Dendritic cell treated with granulocyte-macrophage colony-stimulating factor and Interleukin-4, amounts not matched to agents 40 ng/mL and 50 ng/mL, for 4 days (primary cell): ENCODE data around the gene RAB11FIP4.

ENCODE experiments used
- H3K27ac Mint-ChIP-seq: one replicate; pipeline ENCODE4 v1.8.0; 2022; ENCODE audit warnings: mild to moderate bottlenecking, mixed read lengths
- H3K27me3 Mint-ChIP-seq: one replicate; pipeline ENCODE4 v1.8.0; 2022; ENCODE audit warnings: mild to moderate bottlenecking, mixed read lengths
- H3K36me3 Mint-ChIP-seq: one replicate; pipeline ENCODE4 v1.8.0; 2022; ENCODE audit warnings: low read depth, mixed read lengths
- H3K4me1 Mint-ChIP-seq: one replicate; pipeline ENCODE4 v1.8.0; 2022; ENCODE audit warnings: low read depth, mixed read lengths
- H3K4me3 Mint-ChIP-seq: one replicate; pipeline ENCODE4 v1.8.0; 2022; ENCODE audit warnings: mild to moderate bottlenecking, moderate library complexity, mixed read lengths
- H3K9me3 Mint-ChIP-seq: one replicate; pipeline ENCODE4 v1.8.0; 2022; ENCODE audit warnings: mixed read lengths
- intact Hi-C: fragments of 100-400 bp; cut with micrococcal nuclease; formaldehyde crosslinking; loops from one replicate; pipeline ENCODE4 v1.15.0; 2022

The RAB11FIP4 gene

GRCh38 chr17:31405890-31406371 lies 14.5 kb downstream of the RAB11FIP4 start:
- Mint-ChIP-seq H3K27ac (no peak overlapping the region), H3K9me3 (no peaks in the 10 kb centered on the region), H3K4me3 (no peak overlapping the region), H3K27me3 (peaks cover 15% of the 10 kb centered on the region), H3K36me3 (no peaks in the 10 kb centered on the region), H3K4me1 (peaks cover 8% of the 10 kb centered on the region)
- intact Hi-C loops, result no loop called here

- peaks cover 8% of the 10 kb centered on the region for H3K4me1 Mint-ChIP-seq
- H3K27ac Mint-ChIP-seq, result no peak overlapping the region
- peaks cover 14% of the 10 kb centered on the region for H3K27me3 Mint-ChIP-seq
Measured at GRCh38 chr17:31408586-31408985, 17.1 kb downstream of the RAB11FIP4 start.

GRCh38 chr17:31411707-31412285 lies 20.3 kb downstream of the RAB11FIP4 start:
- Mint-ChIP-seq H3K9me3 (no peaks in the 10 kb centered on the region), H3K4me3 (no peak overlapping the region), H3K27ac (no peak overlapping the region), H3K27me3 (peaks cover 18% of the 10 kb centered on the region), H3K36me3 (no peaks in the 10 kb centered on the region), H3K4me1 (peaks cover 23% of the 10 kb centered on the region)
- intact Hi-C loops, result no loop called here

More at GRCh38 chr17:31408586-31408985, 17.1 kb downstream of the RAB11FIP4 start:
- H3K36me3 Mint-ChIP-seq, result no peaks in the 10 kb centered on the region
- intact Hi-C loops, result no loop called here
- H3K9me3 Mint-ChIP-seq, result no peaks in the 10 kb centered on the region
- no peak overlapping the region for H3K4me3 Mint-ChIP-seq

GRCh38 chr17:31412511-31412910 lies 21.0 kb downstream of the RAB11FIP4 start:
- Mint-ChIP-seq H3K4me3 (no peak overlapping the region), H3K27me3 (peaks cover 20% of the 10 kb centered on the region), H3K4me1 (peaks cover 23% of the 10 kb centered on the region), H3K36me3 (no peaks in the 10 kb centered on the region), H3K9me3 (no peaks in the 10 kb centered on the region), H3K27ac (no peak overlapping the region)
- intact Hi-C loops, result no loop called here

GRCh38 chr17:31413081-31413799 lies 21.8 kb downstream of the RAB11FIP4 start:
- Mint-ChIP-seq H3K9me3 (no peaks in the 10 kb centered on the region), H3K27ac (no peak overlapping the region), H3K4me3 (no peak overlapping the region), H3K36me3 (no peaks in the 10 kb centered on the region), H3K27me3 (peaks cover 19% of the 10 kb centered on the region), H3K4me1 (peaks cover 23% of the 10 kb centered on the region)
- intact Hi-C loops, result no loop called here

GRCh38 chr17:31413874-31414549 lies 22.5 kb downstream of the RAB11FIP4 start:
- H3K9me3 Mint-ChIP-seq, result no peaks in the 10 kb centered on the region
- H3K4me3 Mint-ChIP-seq, result no peak overlapping the region
- H3K36me3 Mint-ChIP-seq, result no peaks in the 10 kb centered on the region
- H3K27ac Mint-ChIP-seq, result no peak overlapping the region
- intact Hi-C loops, result no loop called here
- H3K4me1 Mint-ChIP-seq, result peaks cover 29% of the 10 kb centered on the region
- H3K27me3 Mint-ChIP-seq, result peaks cover 14% of the 10 kb centered on the region

- peaks cover 11% of the 10 kb centered on the region for H3K27me3 Mint-ChIP-seq
- peaks cover 34% of the 10 kb centered on the region for H3K4me1 Mint-ChIP-seq
- intact Hi-C loops, result no loop called here
- H3K27ac Mint-ChIP-seq, result no peak overlapping the region
- no peak overlapping the region for H3K4me3 Mint-ChIP-seq
- no peaks in the 10 kb centered on the region for H3K36me3 Mint-ChIP-seq
- no peaks in the 10 kb centered on the region for H3K9me3 Mint-ChIP-seq
Measured at GRCh38 chr17:31414550-31414918, 23.1 kb downstream of the RAB11FIP4 start.

GRCh38 chr17:31415004-31415454 lies 23.6 kb downstream of the RAB11FIP4 start:
- intact Hi-C loops, result no loop called here
- Mint-ChIP-seq H3K27me3 (peaks cover 11% of the 10 kb centered on the region), H3K4me1 (peaks cover 35% of the 10 kb centered on the region), H3K36me3 (no peaks in the 10 kb centered on the region), H3K4me3 (peak overlapping the region; percentile 30), H3K9me3 (no peaks in the 10 kb centered on the region), H3K27ac (peak overlapping the region; percentile 19)

GRCh38 chr17:31415640-31416502 lies 24.4 kb downstream of the RAB11FIP4 start:
- Mint-ChIP-seq H3K27ac (no peak overlapping the region), H3K9me3 (no peaks in the 10 kb centered on the region), H3K4me3 (no peak overlapping the region), H3K4me1 (peaks cover 35% of the 10 kb centered on the region), H3K36me3 (no peaks in the 10 kb centered on the region), H3K27me3 (peaks cover 16% of the 10 kb centered on the region)
- intact Hi-C loops, result no loop called here

GRCh38 chr17:31416503-31416923 lies 25.0 kb downstream of the RAB11FIP4 start:
- Mint-ChIP-seq H3K9me3 (no peaks in the 10 kb centered on the region), H3K4me1 (peaks cover 35% of the 10 kb centered on the region), H3K36me3 (no peaks in the 10 kb centered on the region), H3K27me3 (peaks cover 16% of the 10 kb centered on the region), H3K4me3 (no peak overlapping the region), H3K27ac (no peak overlapping the region)
- intact Hi-C loops, result no loop called here

GRCh38 chr17:31417051-31417792 lies 25.7 kb downstream of the RAB11FIP4 start:
- peaks cover 3% of the 10 kb centered on the region for H3K9me3 Mint-ChIP-seq

GRCh38 chr17:31418773-31419350 lies 27.4 kb downstream of the RAB11FIP4 start:
- peaks cover 8% of the 10 kb centered on the region for H3K9me3 Mint-ChIP-seq
- no peaks in the 10 kb centered on the region for H3K36me3 Mint-ChIP-seq
- H3K27me3 Mint-ChIP-seq, result peaks cover 27% of the 10 kb centered on the region
- intact Hi-C loops, result no loop called here
- H3K4me3 Mint-ChIP-seq, result no peak overlapping the region
- peaks cover 33% of the 10 kb centered on the region for H3K4me1 Mint-ChIP-seq
- H3K27ac Mint-ChIP-seq, result no peak overlapping the region

More at GRCh38 chr17:31417051-31417792, 25.7 kb downstream of the RAB11FIP4 start:
- intact Hi-C loops, result no loop called here
- H3K36me3 Mint-ChIP-seq, result no peaks in the 10 kb centered on the region
- peaks cover 17% of the 10 kb centered on the region for H3K27me3 Mint-ChIP-seq
- peaks cover 35% of the 10 kb centered on the region for H3K4me1 Mint-ChIP-seq
- no peak overlapping the region for H3K4me3 Mint-ChIP-seq
- H3K27ac Mint-ChIP-seq, result no peak overlapping the region

- no peaks in the 10 kb centered on the region for H3K36me3 Mint-ChIP-seq
Measured at GRCh38 chr17:31422443-31422842, 31.0 kb downstream of the RAB11FIP4 start.

More at GRCh38 chr17:31422443-31422842, 31.0 kb downstream of the RAB11FIP4 start:
- Mint-ChIP-seq H3K9me3 (peaks cover 8% of the 10 kb centered on the region), H3K4me1 (peaks cover 12% of the 10 kb centered on the region), H3K27ac (no peak overlapping the region), H3K27me3 (peaks cover 29% of the 10 kb centered on the region), H3K4me3 (no peak overlapping the region)
- intact Hi-C loops, result no loop called here
